ENCODE results near the gene ESYT1.

ESYT1 gene

GRCh38 chr12:56189918-56190694, 62.0 kb downstream of the ESYT1 start (continued):
- TF ChIP-seq INSM2 (tag by site-specific recombination; IDR thresholded peaks at IDR 0.05) (peak; percentile 76), ZNF664 (tag by site-specific recombination; IDR thresholded peaks at IDR 0.05) (peak; percentile 56; the same call in 1 of the 2 replicates), ZIC2 (tag by site-specific recombination; IDR thresholded peaks at IDR 0.05) (no peak), ZNF501 (tag by site-specific recombination; IDR thresholded peaks at IDR 0.05) (peak; percentile 94), ZFHX2 (tag by site-specific recombination; conservative IDR thresholded peaks at IDR 0.05) (no peak; the same call in 1 of the 2 replicates), ZNF792 (tag by site-specific recombination; IDR thresholded peaks at IDR 0.05) (peak; percentile 82; the same call in 1 of the 2 replicates), ZNF639 (tag by site-specific recombination; IDR thresholded peaks at IDR 0.05) (peak; percentile 93), ZNF366 (tag by site-specific recombination; conservative IDR thresholded peaks at IDR 0.05) (peak; percentile 84), SP2 (tag by site-specific recombination; IDR thresholded peaks at IDR 0.05) (peak; percentile 73), ZBTB1 (tag by site-specific recombination; IDR thresholded peaks at IDR 0.05) (peak; percentile 92), ZSCAN16 (tag by site-specific recombination; IDR thresholded peaks at IDR 0.05) (no peak), BCL6B (tag by site-specific recombination; IDR thresholded peaks at IDR 0.05) (no peak), PRDM10 (tag by site-specific recombination; IDR thresholded peaks at IDR 0.05) (no peak; the same call in 1 of the 2 replicates), ZNF324 (tag by site-specific recombination; IDR thresholded peaks at IDR 0.05) (peak; percentile 98; the same call in 1 of the 2 replicates), ZNF16 (tag by site-specific recombination; IDR thresholded peaks at IDR 0.05; ENCODE audit: low read depth) (peak; percentile 46), ZNF585B (tag by site-specific recombination; IDR thresholded peaks at IDR 0.05) (no peak), ZNF701 (tag by site-specific recombination; IDR thresholded peaks at IDR 0.05) (no peak), ZNF830 (tag by site-specific recombination; IDR thresholded peaks at IDR 0.05; ENCODE audit: low read depth) (no peak), ZBTB49 (tag by site-specific recombination; IDR thresholded peaks at IDR 0.05; ENCODE audit: low read depth) (no peak), KLF1 (tag by site-specific recombination; IDR thresholded peaks at IDR 0.05) (peak; percentile 49; the same call in 1 of the 2 replicates), ZNF521 (tag by site-specific recombination; IDR thresholded peaks at IDR 0.05) (no peak), ZNF169 (tag by site-specific recombination; IDR thresholded peaks at IDR 0.05) (no peak), ZNF555 (tag by site-specific recombination; conservative IDR thresholded peaks at IDR 0.05) (no peak), ZNF2 (tag by site-specific recombination; IDR thresholded peaks at IDR 0.05) (peak; percentile 94), PATZ1 (tag by site-specific recombination; IDR thresholded peaks at IDR 0.05) (peak; percentile 93), GLI2 (tag by site-specific recombination; IDR thresholded peaks at IDR 0.05; ENCODE audit: borderline replicate concordance, low read depth) (no peak), ZNF404 (tag by site-specific recombination; IDR thresholded peaks at IDR 0.05) (no peak), ZSCAN30 (tag by site-specific recombination; IDR thresholded peaks at IDR 0.05) (peak; percentile 92)
